Sigmoid colon (tissue), 4 donors: ENCODE measurements around the gene SMIM28.

ENCODE experiments used
- CTCF ChIP-seq, 4 experiments: fragments of 450-650 bp in 3 of 4; fragments of 200-600 bp in 1 of 4; IDR thresholded peaks; one replicate each; pipeline ENCODE4 v1.5.1; 2016 to 2019; ENCODE audit warnings: antibody characterized with exemption in 4 of 4, mild to moderate bottlenecking in 3 of 4, moderate library complexity in 2 of 4
- EP300 ChIP-seq, 4 donors: sonication (generic); formaldehyde crosslinking; IDR thresholded peaks; one replicate each; pipeline ENCODE4 v1.6.1; 2017; ENCODE audit warnings: antibody characterized with exemption in 4 of 4
- POLR2AphosphoS5 ChIP-seq, 4 donors: sonication (generic); formaldehyde crosslinking; IDR thresholded peaks; one replicate each; pipeline ENCODE4 v1.6.1; 2017; ENCODE audit warnings: antibody characterized with exemption in 4 of 4

- TF ChIP-seq EP300 (IDR thresholded peaks at IDR 0.05) (no peak), POLR2AphosphoS5 (IDR thresholded peaks at IDR 0.05) (no peak), CTCF (IDR thresholded peaks at IDR 0.05) (no peak)
Measured at GRCh38 chr6:138334963-138335362, 42.7 kb upstream of the SMIM28 start.
